GM13977 (cell line): ENCODE measurements around the gene CITED1.

Experiments used
- DNase-seq: peaks from one replicate; pipeline ENCODE4 v3.0.0; 2012; ENCODE audit warnings: low spot score
- in situ Hi-C: fragments of 300-500 bp; cut with MboI; formaldehyde crosslinking; loops from one replicate; pipeline ENCODE4 v1.12.0; 2022; ENCODE audit warnings: low sequenced_read_pairs, low pct_unique_long_range_greater_than_20kb, mixed read lengths, inconsistent platforms; ENCODE audit not compliant: unreplicated experiment
- TF ChIP-seq, protein P1 (sequence below): IDR thresholded peaks from 2 replicates; pipeline ENCODE4 v1.5.1; 2012; ENCODE audit warnings: mild to moderate bottlenecking, control low read depth; ENCODE audit not compliant: insufficient read depth; ENCODE audit errors: extremely low read depth, missing control alignments

The CITED1 gene

GRCh38 chrX:72271812-72272211, 33.9 kb downstream of the CITED1 start:
- in situ Hi-C loops: no loop called here
- no peak for DNase-seq
- TF ChIP-seq, protein P1, sequence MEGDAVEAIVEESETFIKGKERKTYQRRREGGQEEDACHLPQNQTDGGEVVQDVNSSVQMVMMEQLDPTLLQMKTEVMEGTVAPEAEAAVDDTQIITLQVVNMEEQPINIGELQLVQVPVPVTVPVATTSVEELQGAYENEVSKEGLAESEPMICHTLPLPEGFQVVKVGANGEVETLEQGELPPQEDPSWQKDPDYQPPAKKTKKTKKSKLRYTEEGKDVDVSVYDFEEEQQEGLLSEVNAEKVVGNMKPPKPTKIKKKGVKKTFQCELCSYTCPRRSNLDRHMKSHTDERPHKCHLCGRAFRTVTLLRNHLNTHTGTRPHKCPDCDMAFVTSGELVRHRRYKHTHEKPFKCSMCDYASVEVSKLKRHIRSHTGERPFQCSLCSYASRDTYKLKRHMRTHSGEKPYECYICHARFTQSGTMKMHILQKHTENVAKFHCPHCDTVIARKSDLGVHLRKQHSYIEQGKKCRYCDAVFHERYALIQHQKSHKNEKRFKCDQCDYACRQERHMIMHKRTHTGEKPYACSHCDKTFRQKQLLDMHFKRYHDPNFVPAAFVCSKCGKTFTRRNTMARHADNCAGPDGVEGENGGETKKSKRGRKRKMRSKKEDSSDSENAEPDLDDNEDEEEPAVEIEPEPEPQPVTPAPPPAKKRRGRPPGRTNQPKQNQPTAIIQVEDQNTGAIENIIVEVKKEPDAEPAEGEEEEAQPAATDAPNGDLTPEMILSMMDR: no peak

DNA sequence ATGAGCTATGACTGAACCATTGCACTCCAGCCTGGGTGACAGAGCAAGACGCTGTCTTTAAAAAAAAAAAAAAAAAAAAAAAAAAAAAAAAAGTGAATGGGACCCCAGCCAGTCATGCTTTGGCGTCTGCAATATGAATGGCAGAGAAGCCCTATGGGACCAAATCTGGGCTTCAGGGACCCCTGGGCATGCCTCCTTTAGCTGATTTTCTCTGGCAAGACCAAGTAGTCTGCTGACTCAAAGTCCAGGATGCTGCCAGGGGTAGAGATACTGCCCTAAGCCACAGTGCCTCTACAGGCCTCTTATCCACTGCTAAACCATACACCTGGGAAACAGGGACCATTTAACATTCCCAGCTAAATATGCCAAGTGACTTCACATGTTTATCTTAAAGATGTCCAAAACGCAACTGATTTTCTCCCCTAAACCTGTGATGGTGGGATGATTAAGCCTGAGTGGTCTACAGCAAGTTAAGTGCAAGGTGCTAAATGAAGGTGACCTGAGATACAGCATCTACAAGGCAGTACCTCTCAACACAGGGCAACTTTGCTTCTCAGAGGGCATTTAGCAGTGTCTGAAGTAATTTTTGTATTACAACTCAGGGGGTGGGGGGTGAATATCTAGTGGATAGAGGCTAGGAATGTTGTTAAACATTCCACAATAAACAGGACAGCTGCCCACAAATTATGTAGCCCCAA, 34.5 kb downstream of the CITED1 start:
- no peak for DNase-seq
- TF ChIP-seq, protein P1: no peak
- in situ Hi-C loops: no loop called here

GRCh38 chrX:72270316-72270866, 35.3 kb downstream of the CITED1 start:
- no peak for DNase-seq
- in situ Hi-C loops: no loop called here
- TF ChIP-seq, protein P1: no peak

GRCh38 chrX:72269671-72270251, 36.0 kb downstream of the CITED1 start:
- TF ChIP-seq, protein P1: no peak
- in situ Hi-C loops: no loop called here
- DNase-seq: no peak

DNA sequence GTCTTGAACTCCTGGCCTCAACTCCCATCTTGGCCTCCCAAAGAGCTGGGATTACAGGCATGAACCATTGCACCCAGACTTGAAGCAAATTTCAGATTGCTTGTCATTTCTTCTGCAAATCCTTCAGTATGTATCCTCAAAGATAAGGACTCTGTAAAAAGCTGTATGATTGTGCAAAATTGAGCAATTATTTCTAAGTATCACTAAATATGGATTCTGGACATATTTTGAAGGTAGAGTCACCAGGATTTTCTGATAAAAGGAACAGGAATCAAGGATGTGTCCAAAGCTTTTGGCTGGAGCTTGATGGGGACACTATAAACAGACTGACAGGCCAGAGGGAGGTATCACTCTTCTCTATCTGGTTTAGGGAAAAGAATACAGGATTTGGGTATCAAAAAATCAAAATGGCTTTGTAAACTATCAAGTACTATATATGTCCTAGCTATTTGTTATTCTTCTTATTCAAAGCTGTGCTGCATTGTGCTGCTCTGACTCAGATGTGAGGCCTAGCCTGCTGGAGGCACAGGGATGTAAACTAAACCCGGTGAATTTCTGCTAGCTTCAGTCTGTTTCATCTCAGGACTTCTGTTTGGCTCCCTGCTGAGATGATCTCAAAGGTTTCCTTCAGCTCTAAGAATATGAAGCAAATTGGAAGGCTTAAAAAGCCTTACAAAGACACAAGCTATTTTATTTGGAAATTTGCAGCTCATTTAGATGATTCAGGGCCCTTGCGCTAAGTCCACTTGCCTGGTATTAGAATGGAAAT, 36.9 kb downstream of the CITED1 start:
- no peak for DNase-seq
- in situ Hi-C loops: no loop called here
- TF ChIP-seq, protein P1: no peak

DNA sequence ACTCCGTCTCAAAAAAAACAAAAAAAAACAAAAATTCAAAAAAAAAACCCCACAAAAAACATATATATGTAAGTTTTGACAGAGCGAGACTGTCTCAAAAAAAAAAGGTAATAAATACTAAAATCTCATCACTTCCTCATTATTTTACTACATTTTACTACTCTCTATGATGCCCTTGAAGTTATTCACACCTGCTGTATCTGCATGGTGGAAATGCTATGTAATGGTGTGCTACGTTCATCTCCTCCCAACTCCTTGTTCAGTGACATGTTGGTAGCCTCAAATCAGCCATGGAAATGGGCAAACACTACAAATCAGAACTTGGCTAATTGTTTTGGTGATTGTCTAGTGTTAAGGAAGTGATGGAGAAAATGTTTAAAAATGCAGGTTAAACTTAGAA, 40.5 kb downstream of the CITED1 start:
- in situ Hi-C loops: no loop called here
- TF ChIP-seq, protein P1: no peak
- DNase-seq: no peak
